Activated CD4-positive, alpha-beta T cell treated with anti-CD3 and anti-CD28 coated beads, Interleukin-2, amount 50 U/mL, for 48 hours (primary cell): ENCODE data around the gene ALG1.
"Not testable (repeated sequence)": the region's sequence is repeated elsewhere in the genome, so short reads cannot be mapped to it uniquely, and the experiment has no call there.

ENCODE experiments used
- DNase-seq, 2 experiments: peaks; one replicate each; pipeline ENCODE4 v3.0.0-alpha.2; 2020

The ALG1 gene

GRCh38 chr16:5071681-5072333, at the start of gene ALG1:
ALG1 (plus strand) TSS chr16:5071843; CDS start chr16:5071850, 7 bp downstream.
- peak; percentile 88 to 91 for DNase-seq

GRCh38 chr16:5022521-5022920, 49.1 kb upstream of the ALG1 start:
- no peak for DNase-seq

GRCh38 chr16:5024632-5025031, 47.0 kb upstream of the ALG1 start:
- no peak for DNase-seq

- no peak for DNase-seq
These were observed 46.4 kb upstream of the ALG1 start for GRCh38 chr16:5025171-5025632.

GRCh38 chr16:5026664-5027063, 45.0 kb upstream of the ALG1 start:
- DNase-seq: no peak

- DNase-seq: no peak
These were observed 44.6 kb upstream of the ALG1 start for GRCh38 chr16:5027086-5027485.

GRCh38 chr16:5027575-5028235, 43.9 kb upstream of the ALG1 start:
- no peak for DNase-seq

GRCh38 chr16:5028950-5029475, 42.6 kb upstream of the ALG1 start:
- no peak for DNase-seq

- DNase-seq: no peak
These were observed 41.3 kb upstream of the ALG1 start for GRCh38 chr16:5030251-5030870.

- no peak for DNase-seq
These were observed 40.0 kb upstream of the ALG1 start for GRCh38 chr16:5031601-5032000.

- no peak for DNase-seq
These were observed 38.9 kb upstream of the ALG1 start for GRCh38 chr16:5032748-5033167.

GRCh38 chr16:5033256-5034166, 38.1 kb upstream of the ALG1 start, which contains the start of gene NAGPA:
NAGPA (minus strand) TSS chr16:5033935; CDS start chr16:5033914, 21 bp downstream.
- DNase-seq: peak; percentile 83 to 87

GRCh38 chr16:5034167-5034523, 37.5 kb upstream of the ALG1 start:
- no peak for DNase-seq

- no peak for DNase-seq
These were observed 35.8 kb upstream of the ALG1 start for GRCh38 chr16:5035909-5036227.

- DNase-seq: no peak
These were observed 35.2 kb upstream of the ALG1 start for GRCh38 chr16:5036228-5037156.

GRCh38 chr16:5040451-5040850, 31.2 kb upstream of the ALG1 start:
- no peak for DNase-seq

GRCh38 chr16:5041600-5042133, 30.0 kb upstream of the ALG1 start:
- no peak for DNase-seq

- no peak for DNase-seq
These were observed 29.0 kb upstream of the ALG1 start for GRCh38 chr16:5042574-5043171.

GRCh38 chr16:5044011-5044540, 27.6 kb upstream of the ALG1 start:
- DNase-seq: no peak

- not testable (repeated sequence) for DNase-seq
These were observed 27.1 kb upstream of the ALG1 start for GRCh38 chr16:5044581-5044980.
